ENCODE results near the gene SPARC.

DNA sequence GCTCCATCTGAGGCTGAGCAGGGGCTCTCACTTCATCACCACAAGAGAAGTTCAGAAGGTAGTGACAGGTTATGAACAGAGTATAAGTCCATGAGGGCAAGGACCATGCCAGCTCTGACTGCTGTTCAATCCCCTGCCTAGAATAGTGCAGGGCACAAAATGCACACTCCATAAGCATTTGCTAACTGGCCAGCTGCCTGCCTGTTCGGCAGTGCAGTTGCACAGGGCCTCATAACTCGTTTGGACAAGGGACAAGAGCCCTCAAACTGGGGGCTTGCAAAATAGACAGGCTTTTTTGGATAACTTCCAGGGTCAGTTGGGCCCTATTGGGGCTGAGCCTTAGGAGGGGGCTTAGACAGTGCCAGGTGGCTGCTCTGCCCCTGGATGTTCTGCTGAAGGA, 21.1 kb downstream of the SPARC start:
- TF ChIP-seq CTCF (IDR thresholded peaks at IDR 0.05) = no peak
- no peak for TF ChIP-seq POLR2A (IDR thresholded peaks at IDR 0.05)
- TF ChIP-seq POLR2AphosphoS5 (IDR thresholded peaks at IDR 0.05; ENCODE audit: insufficient read depth in 1 of 2, low read depth in 1 of 2) = no peak
